Panc1 (cell line): ENCODE measurements around the gene LINC01488. TPM values are rescaled to one million over a fixed set of nuclear protein-coding genes. Genes with fewer than 3 reads are reported as not detected.

Experiments
- ATAC-seq: fragments of 200-7000 bp; cut with Tn5 transposase; 2 replicates; pipeline ENCODE4 v1.9.1; 2020; ENCODE audit warnings: mild to moderate bottlenecking, moderate library complexity
- BruUV-seq: library from RNA; stranded (reverse); fragments of 400-500 nt; replicated peaks from 2 replicates; lab custom pipeline; 2021; lab: Mats Ljungman, UMichigan
- CTCF ChIA-PET: fragments of 300-600 bp; sonication (Branson Sonifier 250); formaldehyde crosslinking; loops from one replicate; lab custom pipeline; 2022; ENCODE audit warnings: antibody characterized with exemption; lab: Charles Lee
- POLR2A ChIA-PET: fragments of 300-600 bp; sonication (Branson Sonifier 250); formaldehyde crosslinking; loops from one replicate; lab custom pipeline; 2022; ENCODE audit warnings: antibody characterized with exemption; lab: Charles Lee
- DNase-seq: peaks from one replicate; pipeline ENCODE4 v3.0.0-alpha.2; 2010; ENCODE audit warnings: low read depth, low spot score
- H3K27ac ChIP-seq: 2 replicates; pipeline ENCODE4 v1.5.1; 2011; ENCODE audit warnings: mild to moderate bottlenecking, low read length, inconsistent platforms
- H3K27me3 ChIP-seq: fragments of 200-500 bp; sonication (Bioruptor generic); 2 replicates; pipeline ENCODE4 v1.6.0; 2014; ENCODE audit warnings: low read length, inconsistent platforms; ENCODE audit not compliant: control insufficient read depth, insufficient read depth
- H3K36me3 ChIP-seq: fragments of 200-500 bp; sonication (Bioruptor generic); 2 replicates; pipeline ENCODE4 v1.5.1; 2014; ENCODE audit warnings: inconsistent platforms, mild to moderate bottlenecking, low read length, moderate library complexity; ENCODE audit not compliant: control insufficient read depth, insufficient read depth
- H3K4me1 ChIP-seq: 2 replicates; pipeline ENCODE4 v1.5.1; 2011; ENCODE audit warnings: inconsistent platforms, mild to moderate bottlenecking, low read length, moderate library complexity; ENCODE audit not compliant: control insufficient read depth, insufficient read depth
- H3K4me3 ChIP-seq, 2 experiments: 2 replicates each; pipeline ENCODE4 v1.5.1; 2011 to 2012; ENCODE audit warnings: low read depth in 2 of 2, low read length in 2 of 2, mild to moderate bottlenecking in 2 of 2, inconsistent platforms in 1 of 2, moderate library complexity in 1 of 2
- H3K9me3 ChIP-seq: fragments of 200-500 bp; sonication (Bioruptor generic); 2 replicates; pipeline ENCODE4 v1.5.1; 2014; ENCODE audit warnings: low read depth, mild to moderate bottlenecking, inconsistent platforms, low read length, moderate library complexity; ENCODE audit not compliant: control insufficient read depth, insufficient read depth
- POLR2AphosphoS5 ChIP-seq: IDR thresholded peaks from 2 replicates; pipeline ENCODE4 v1.6.1; 2012; ENCODE audit warnings: mild to moderate bottlenecking, low read depth, low read length, moderate library complexity
- SIN3A ChIP-seq: IDR thresholded peaks from 2 replicates; pipeline ENCODE4 v1.6.1; 2012; ENCODE audit warnings: low read depth, mild to moderate bottlenecking, low read length, moderate library complexity, borderline replicate concordance; ENCODE audit not compliant: insufficient read depth
- TCF7L2 ChIP-seq: IDR thresholded peaks from 2 replicates; pipeline ENCODE4 v1.6.1; 2011; ENCODE audit warnings: mild to moderate bottlenecking, low read depth, low read length, inconsistent platforms
- in situ Hi-C: cut with HindIII; loops from 2 replicates; pipeline ENCODE4 v1.10.0; 2016; ENCODE audit warnings: low sequenced_read_pairs, low pct_unique_long_range_greater_than_20kb
- intact Hi-C: fragments of 100-400 bp; cut with micrococcal nuclease; formaldehyde crosslinking; loops from one replicate; pipeline ENCODE4 v1.10.0; 2022; ENCODE audit not compliant: unreplicated experiment
- total RNA-seq: library from RNA; stranded (reverse); gene quantifications from one replicate; pipeline ENCODE4 v1.2.1, GENCODE V29; 2021; ENCODE audit not compliant: unreplicated experiment
- TF ChIP-seq, protein P1 (sequence below), 2 experiments: IDR thresholded peaks; 2 replicates each; pipeline ENCODE4 v1.6.1; 2011 to 2012; ENCODE audit warnings: low read depth in 2 of 2, control low read depth in 1 of 2, low read length in 1 of 2, mild to moderate bottlenecking in 1 of 2, moderate library complexity in 1 of 2; ENCODE audit not compliant: insufficient read depth in 1 of 2
- TF ChIP-seq, protein P2 (sequence below): fragments of 450-650 bp; IDR thresholded peaks from 2 replicates; pipeline ENCODE4 v1.5.1; 2017; ENCODE audit warnings: mild to moderate bottlenecking

LINC01488 gene
- total RNA-seq, 1 experiment from 2014 or later: not detected

DNA sequence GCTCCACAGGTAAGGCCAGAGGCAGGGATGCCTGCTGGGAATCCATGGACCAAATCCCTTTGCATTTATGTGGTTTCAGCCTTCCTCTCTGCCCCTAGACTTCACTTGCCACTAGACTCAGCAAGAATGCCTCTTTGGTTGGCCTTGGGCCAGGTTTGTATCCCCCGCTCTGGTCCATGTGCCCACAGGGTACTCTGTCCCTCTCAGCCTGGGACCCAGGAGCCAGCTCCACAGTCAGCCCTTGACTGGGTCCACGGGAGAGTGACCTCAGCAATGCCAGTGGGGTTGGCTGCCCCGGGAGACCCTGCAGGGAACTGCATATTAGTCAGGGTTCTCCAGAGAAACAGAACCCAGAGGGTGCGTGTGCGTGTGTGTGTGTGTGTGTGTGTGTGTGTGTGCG is 28.3 kb upstream of the LINC01488 start:
- intact Hi-C loops: no loop called here
- Histone ChIP-seq H3K27ac (no peak overlapping the region), H3K27me3 (no peaks in the 10 kb centered on the region), H3K4me1 (peaks cover 18% of the 10 kb centered on the region), H3K9me3 (no peaks in the 10 kb centered on the region), H3K36me3 (no peaks in the 10 kb centered on the region), H3K4me3 (no peak overlapping the region)
- TF ChIP-seq POLR2AphosphoS5: no peak
- TF ChIP-seq, protein P1, sequence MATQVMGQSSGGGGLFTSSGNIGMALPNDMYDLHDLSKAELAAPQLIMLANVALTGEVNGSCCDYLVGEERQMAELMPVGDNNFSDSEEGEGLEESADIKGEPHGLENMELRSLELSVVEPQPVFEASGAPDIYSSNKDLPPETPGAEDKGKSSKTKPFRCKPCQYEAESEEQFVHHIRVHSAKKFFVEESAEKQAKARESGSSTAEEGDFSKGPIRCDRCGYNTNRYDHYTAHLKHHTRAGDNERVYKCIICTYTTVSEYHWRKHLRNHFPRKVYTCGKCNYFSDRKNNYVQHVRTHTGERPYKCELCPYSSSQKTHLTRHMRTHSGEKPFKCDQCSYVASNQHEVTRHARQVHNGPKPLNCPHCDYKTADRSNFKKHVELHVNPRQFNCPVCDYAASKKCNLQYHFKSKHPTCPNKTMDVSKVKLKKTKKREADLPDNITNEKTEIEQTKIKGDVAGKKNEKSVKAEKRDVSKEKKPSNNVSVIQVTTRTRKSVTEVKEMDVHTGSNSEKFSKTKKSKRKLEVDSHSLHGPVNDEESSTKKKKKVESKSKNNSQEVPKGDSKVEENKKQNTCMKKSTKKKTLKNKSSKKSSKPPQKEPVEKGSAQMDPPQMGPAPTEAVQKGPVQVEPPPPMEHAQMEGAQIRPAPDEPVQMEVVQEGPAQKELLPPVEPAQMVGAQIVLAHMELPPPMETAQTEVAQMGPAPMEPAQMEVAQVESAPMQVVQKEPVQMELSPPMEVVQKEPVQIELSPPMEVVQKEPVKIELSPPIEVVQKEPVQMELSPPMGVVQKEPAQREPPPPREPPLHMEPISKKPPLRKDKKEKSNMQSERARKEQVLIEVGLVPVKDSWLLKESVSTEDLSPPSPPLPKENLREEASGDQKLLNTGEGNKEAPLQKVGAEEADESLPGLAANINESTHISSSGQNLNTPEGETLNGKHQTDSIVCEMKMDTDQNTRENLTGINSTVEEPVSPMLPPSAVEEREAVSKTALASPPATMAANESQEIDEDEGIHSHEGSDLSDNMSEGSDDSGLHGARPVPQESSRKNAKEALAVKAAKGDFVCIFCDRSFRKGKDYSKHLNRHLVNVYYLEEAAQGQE (IDR thresholded peaks at IDR 0.05; ENCODE audit: insufficient read depth in 1 of 2, low read depth in 2 of 2, low read length in 1 of 2): no peak
- TF ChIP-seq, protein P2, sequence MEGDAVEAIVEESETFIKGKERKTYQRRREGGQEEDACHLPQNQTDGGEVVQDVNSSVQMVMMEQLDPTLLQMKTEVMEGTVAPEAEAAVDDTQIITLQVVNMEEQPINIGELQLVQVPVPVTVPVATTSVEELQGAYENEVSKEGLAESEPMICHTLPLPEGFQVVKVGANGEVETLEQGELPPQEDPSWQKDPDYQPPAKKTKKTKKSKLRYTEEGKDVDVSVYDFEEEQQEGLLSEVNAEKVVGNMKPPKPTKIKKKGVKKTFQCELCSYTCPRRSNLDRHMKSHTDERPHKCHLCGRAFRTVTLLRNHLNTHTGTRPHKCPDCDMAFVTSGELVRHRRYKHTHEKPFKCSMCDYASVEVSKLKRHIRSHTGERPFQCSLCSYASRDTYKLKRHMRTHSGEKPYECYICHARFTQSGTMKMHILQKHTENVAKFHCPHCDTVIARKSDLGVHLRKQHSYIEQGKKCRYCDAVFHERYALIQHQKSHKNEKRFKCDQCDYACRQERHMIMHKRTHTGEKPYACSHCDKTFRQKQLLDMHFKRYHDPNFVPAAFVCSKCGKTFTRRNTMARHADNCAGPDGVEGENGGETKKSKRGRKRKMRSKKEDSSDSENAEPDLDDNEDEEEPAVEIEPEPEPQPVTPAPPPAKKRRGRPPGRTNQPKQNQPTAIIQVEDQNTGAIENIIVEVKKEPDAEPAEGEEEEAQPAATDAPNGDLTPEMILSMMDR: no peak
- no peak for TF ChIP-seq SIN3A
- TF ChIP-seq TCF7L2: no peak
- ATAC-seq (no peak), DNase-seq (no peak)
- BruUV-seq: no TSS peak
- ChIA-PET CTCF (no interaction called here), POLR2A (no interaction called here)
- in situ Hi-C loops: no loop called here

DNA sequence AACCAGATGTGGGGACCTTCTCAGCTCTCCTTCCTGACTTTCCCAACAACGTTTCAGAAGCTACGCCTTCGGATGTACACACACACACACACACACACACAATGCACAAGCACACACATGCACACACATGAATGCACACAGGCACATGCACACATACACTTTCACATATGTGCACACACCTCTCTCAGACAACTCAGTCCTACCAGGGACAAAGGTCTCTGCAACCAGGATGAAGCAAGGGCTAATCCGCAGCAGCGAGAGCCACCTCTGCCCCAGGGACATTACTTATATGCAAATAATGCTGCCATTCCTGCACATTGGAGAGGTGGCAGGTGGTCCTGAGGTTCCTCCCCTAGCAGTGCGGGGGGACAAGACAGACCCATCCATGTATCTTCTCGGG is 27.4 kb upstream of the LINC01488 start:
- Histone ChIP-seq H3K27me3 (no peaks in the 10 kb centered on the region), H3K9me3 (no peaks in the 10 kb centered on the region), H3K27ac (no peak overlapping the region), H3K4me3 (no peak overlapping the region), H3K36me3 (no peaks in the 10 kb centered on the region), H3K4me1 (peaks cover 9% of the 10 kb centered on the region)
- intact Hi-C loops (no loop called here), in situ Hi-C loops (no loop called here)
- DNase-seq (no peak), ATAC-seq (no peak)
- no TSS peak for BruUV-seq
- CTCF ChIA-PET: interaction anchor here (0.5 kb wide), 1 partner anchor 40 kb away, joined by 6 read pairs; no protein-coding TSS in a partner anchor
- TF ChIP-seq POLR2AphosphoS5: no peak
- TF ChIP-seq, protein P2: no peak
- TF ChIP-seq, protein P1 (IDR thresholded peaks at IDR 0.05; ENCODE audit: insufficient read depth in 1 of 2, low read depth in 2 of 2, low read length in 1 of 2): no peak
- no peak for TF ChIP-seq TCF7L2
- TF ChIP-seq SIN3A: no peak
- POLR2A ChIA-PET: no interaction called here
